SU-DHL-6 (cell line): ENCODE results near the gene CAPN9.

Source experiments
- EZH2phosphoT487 ChIP-seq: fragments of 200-600 bp; sonication (generic), shearing (Covaris generic); conservative IDR thresholded peaks from 2 replicates; pipeline ENCODE4 v1.6.1; 2018; ENCODE audit warnings: mild to moderate bottlenecking, antibody characterized with exemption, low read length, moderate library complexity, mixed read lengths
- TF ChIP-seq, protein P1 (sequence below): fragments of 200-600 bp; sonication (generic); IDR thresholded peaks from one replicate; pipeline ENCODE4 v1.5.1; 2017; ENCODE audit warnings: antibody characterized with exemption, mild to moderate bottlenecking, low read length, moderate library complexity; ENCODE audit not compliant: insufficient read depth, poor library complexity, severe bottlenecking

DNA sequence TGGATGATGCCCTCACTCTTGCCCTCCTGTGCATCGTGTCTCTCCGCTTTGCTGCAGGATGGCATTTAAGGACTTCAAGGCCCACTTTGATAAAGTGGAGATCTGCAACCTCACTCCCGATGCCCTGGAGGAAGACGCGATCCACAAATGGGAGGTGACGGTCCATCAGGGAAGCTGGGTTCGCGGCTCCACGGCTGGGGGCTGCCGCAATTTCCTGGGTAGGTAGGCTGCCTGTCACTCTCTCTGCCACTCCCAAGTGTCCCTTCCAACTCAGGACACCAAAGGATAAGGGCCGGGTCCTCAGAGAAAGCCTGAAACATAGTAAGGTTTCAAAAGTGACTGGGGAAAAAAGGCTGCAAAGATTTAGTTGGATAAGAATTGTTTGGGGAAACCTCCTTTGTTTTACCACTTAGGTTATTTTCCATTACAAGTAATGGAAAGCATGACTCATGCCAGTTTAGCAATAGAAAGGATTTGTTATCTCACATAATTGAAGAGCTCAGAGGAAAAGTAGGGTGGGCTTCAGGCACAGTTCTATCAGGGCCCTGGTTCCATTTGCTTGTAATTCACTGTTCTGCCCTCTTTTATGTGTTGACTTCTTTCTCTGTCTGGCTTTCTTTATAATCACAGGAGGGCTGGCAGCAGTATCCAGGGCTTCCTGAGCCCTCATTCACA lies 31.9 kb downstream of the CAPN9 start:
- TF ChIP-seq, protein P1, sequence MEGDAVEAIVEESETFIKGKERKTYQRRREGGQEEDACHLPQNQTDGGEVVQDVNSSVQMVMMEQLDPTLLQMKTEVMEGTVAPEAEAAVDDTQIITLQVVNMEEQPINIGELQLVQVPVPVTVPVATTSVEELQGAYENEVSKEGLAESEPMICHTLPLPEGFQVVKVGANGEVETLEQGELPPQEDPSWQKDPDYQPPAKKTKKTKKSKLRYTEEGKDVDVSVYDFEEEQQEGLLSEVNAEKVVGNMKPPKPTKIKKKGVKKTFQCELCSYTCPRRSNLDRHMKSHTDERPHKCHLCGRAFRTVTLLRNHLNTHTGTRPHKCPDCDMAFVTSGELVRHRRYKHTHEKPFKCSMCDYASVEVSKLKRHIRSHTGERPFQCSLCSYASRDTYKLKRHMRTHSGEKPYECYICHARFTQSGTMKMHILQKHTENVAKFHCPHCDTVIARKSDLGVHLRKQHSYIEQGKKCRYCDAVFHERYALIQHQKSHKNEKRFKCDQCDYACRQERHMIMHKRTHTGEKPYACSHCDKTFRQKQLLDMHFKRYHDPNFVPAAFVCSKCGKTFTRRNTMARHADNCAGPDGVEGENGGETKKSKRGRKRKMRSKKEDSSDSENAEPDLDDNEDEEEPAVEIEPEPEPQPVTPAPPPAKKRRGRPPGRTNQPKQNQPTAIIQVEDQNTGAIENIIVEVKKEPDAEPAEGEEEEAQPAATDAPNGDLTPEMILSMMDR, result no peak
- no peak for TF ChIP-seq EZH2phosphoT487
